Measurements from ENCODE around the gene E2F6. TPM values are rescaled to one million over a fixed set of nuclear protein-coding genes. Genes with fewer than 3 reads are reported as not detected.

Gene E2F6
- polyA plus RNA-seq, 1 donor from 2014 or later = 39.1 TPM

DNA sequence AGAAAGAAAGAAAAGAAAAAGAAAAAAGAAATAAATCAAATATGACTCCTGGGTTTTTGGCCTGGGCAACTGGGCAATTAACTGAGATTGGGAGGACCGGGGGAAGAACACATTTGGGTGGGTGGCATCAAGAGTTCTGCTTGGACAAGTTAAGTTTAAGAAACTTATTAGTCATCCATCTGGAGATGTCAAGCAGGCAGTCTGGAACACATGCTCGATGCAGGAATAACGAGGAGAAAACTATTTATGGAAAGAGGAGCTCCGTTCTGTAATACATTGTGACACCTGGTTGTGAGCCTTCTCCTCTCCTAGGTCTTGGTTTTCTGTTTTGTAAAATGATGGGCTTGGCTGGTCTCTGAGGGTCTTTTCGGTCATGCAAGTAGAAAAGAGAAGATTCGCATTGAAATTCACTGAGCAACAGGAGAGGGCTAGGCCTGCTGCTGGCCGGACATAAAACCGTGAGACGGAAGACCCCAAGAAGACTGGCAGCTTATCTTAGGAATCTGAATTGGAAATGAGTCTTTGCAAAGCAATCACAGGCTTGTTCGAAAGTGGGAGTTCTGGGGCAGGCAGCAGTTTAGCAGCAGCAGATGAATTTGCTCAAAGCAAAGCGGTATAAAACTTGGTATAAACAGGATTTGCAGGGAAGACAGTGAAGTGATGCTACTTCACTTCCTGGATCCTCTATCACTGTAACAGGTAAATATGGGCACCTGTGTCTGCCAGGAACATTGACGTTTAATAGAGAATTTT, 51.4 kb downstream of the E2F6 start:
- no peak overlapping the region for H3K4me3 ChIP-seq (ENCODE audit: low read length)
- no peak overlapping the region for H2AFZ ChIP-seq (ENCODE audit: low read depth, low read length)
- H3K27ac ChIP-seq (ENCODE audit: low read length) = no peak overlapping the region
- no peak overlapping the region for H3K9ac ChIP-seq (ENCODE audit: low read length)
- TF ChIP-seq POLR2AphosphoS5 (IDR thresholded peaks at IDR 0.05) = no peak
- TF ChIP-seq RAD21 (conservative IDR thresholded peaks at IDR 0.05) = no peak
- TF ChIP-seq TAF1 (IDR thresholded peaks at IDR 0.05; ENCODE audit: low read depth) = no peak
- no peak for TF ChIP-seq EP300 (conservative IDR thresholded peaks at IDR 0.05; ENCODE audit: poor library complexity, severe bottlenecking)
- H3K4me2 ChIP-seq (ENCODE audit: low read length) = no peak overlapping the region
- no peaks in the 10 kb centered on the region for H3K27me3 ChIP-seq (ENCODE audit: insufficient read depth, low read depth, low read length)
- no peaks in the 10 kb centered on the region for H3K9me2 ChIP-seq (ENCODE audit: insufficient read depth, low read length)
- no peaks in the 10 kb centered on the region for H3F3A ChIP-seq (ENCODE audit: insufficient read depth, low read length, poor library complexity, severe bottlenecking)
- no peaks in the 10 kb centered on the region for H4K20me1 ChIP-seq (ENCODE audit: insufficient read depth)
- H3K79me2 ChIP-seq (replicated peaks; ENCODE audit: insufficient read depth, low read length) = no peaks in the 10 kb centered on the region
- no peaks in the 10 kb centered on the region for H3K36me3 ChIP-seq (ENCODE audit: insufficient read depth, low read length)
- no peaks in the 10 kb centered on the region for H3K9me3 ChIP-seq (ENCODE audit: low read length)

- TF ChIP-seq TAF1 (IDR thresholded peaks at IDR 0.05; ENCODE audit: low read depth) = no peak
- no peak for TF ChIP-seq CTCF (IDR thresholded peaks at IDR 0.05; ENCODE audit: poor library complexity, severe bottlenecking)
- no peak for TF ChIP-seq MXI1 (conservative IDR thresholded peaks at IDR 0.05; ENCODE audit: poor library complexity, severe bottlenecking)
- no peak for TF ChIP-seq EZH2 (IDR thresholded peaks at IDR 0.05; ENCODE audit: borderline replicate concordance, insufficient read depth, low read length, poor library complexity, severe bottlenecking)
- TF ChIP-seq, protein P1, sequence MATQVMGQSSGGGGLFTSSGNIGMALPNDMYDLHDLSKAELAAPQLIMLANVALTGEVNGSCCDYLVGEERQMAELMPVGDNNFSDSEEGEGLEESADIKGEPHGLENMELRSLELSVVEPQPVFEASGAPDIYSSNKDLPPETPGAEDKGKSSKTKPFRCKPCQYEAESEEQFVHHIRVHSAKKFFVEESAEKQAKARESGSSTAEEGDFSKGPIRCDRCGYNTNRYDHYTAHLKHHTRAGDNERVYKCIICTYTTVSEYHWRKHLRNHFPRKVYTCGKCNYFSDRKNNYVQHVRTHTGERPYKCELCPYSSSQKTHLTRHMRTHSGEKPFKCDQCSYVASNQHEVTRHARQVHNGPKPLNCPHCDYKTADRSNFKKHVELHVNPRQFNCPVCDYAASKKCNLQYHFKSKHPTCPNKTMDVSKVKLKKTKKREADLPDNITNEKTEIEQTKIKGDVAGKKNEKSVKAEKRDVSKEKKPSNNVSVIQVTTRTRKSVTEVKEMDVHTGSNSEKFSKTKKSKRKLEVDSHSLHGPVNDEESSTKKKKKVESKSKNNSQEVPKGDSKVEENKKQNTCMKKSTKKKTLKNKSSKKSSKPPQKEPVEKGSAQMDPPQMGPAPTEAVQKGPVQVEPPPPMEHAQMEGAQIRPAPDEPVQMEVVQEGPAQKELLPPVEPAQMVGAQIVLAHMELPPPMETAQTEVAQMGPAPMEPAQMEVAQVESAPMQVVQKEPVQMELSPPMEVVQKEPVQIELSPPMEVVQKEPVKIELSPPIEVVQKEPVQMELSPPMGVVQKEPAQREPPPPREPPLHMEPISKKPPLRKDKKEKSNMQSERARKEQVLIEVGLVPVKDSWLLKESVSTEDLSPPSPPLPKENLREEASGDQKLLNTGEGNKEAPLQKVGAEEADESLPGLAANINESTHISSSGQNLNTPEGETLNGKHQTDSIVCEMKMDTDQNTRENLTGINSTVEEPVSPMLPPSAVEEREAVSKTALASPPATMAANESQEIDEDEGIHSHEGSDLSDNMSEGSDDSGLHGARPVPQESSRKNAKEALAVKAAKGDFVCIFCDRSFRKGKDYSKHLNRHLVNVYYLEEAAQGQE (IDR thresholded peaks at IDR 0.05; ENCODE audit: borderline replicate concordance) = no peak
- no peak for TF ChIP-seq EP300 (conservative IDR thresholded peaks at IDR 0.05; ENCODE audit: poor library complexity, severe bottlenecking)
- TF ChIP-seq POLR2AphosphoS5 (IDR thresholded peaks at IDR 0.05) = no peak
- TF ChIP-seq SMC3 (conservative IDR thresholded peaks at IDR 0.05; ENCODE audit: poor library complexity) = no peak
- TF ChIP-seq RAD21 (conservative IDR thresholded peaks at IDR 0.05) = no peak
- Histone ChIP-seq H3K9ac (ENCODE audit: low read length) (no peak overlapping the region), H3K36me3 (ENCODE audit: insufficient read depth, low read length) (no peaks in the 10 kb centered on the region), H3K4me2 (ENCODE audit: low read length) (no peak overlapping the region), H4K20me1 (ENCODE audit: insufficient read depth) (no peaks in the 10 kb centered on the region), H3K9me2 (ENCODE audit: insufficient read depth, low read length) (no peaks in the 10 kb centered on the region), H3K4me3 (ENCODE audit: low read length) (no peak overlapping the region), H3K9me3 (ENCODE audit: low read length) (no peaks in the 10 kb centered on the region), H3F3A (ENCODE audit: insufficient read depth, low read length, poor library complexity, severe bottlenecking) (no peaks in the 10 kb centered on the region), H3K79me2 (replicated peaks; ENCODE audit: insufficient read depth, low read length) (no peaks in the 10 kb centered on the region), H3K27me3 (ENCODE audit: insufficient read depth, low read depth, low read length) (no peaks in the 10 kb centered on the region), H2AFZ (ENCODE audit: low read depth, low read length) (no peak overlapping the region), H3K27ac (ENCODE audit: low read length) (no peak overlapping the region)
These were observed 53.5 kb downstream of the E2F6 start for GRCh38 chr2:11412449-11412810.

Measured in neural cell (in vitro differentiated cells).